HFFc6 (cell line): Measurements from ENCODE around the gene ECT2. TPM values are rescaled to one million over a fixed set of nuclear protein-coding genes. Genes with fewer than 3 reads are reported as not detected.

ENCODE experiments used
- DNase-seq: peaks from one replicate; pipeline ENCODE4 v3.0.0-alpha.2; 2018
- H3K27ac Mint-ChIP-seq: 2 replicates; pipeline ENCODE4 v1.8.0; 2020; ENCODE audit warnings: mild to moderate bottlenecking, mixed read lengths
- H3K27me3 Mint-ChIP-seq: 2 replicates; pipeline ENCODE4 v1.8.0; 2021; ENCODE audit warnings: mild to moderate bottlenecking, moderate library complexity, mixed read lengths; ENCODE audit not compliant: insufficient read depth
- H3K36me3 Mint-ChIP-seq: 2 replicates; pipeline ENCODE4 v1.8.0; 2021; ENCODE audit warnings: low read depth, mixed read lengths
- H3K4me1 Mint-ChIP-seq: 2 replicates; pipeline ENCODE4 v1.8.0; 2020; ENCODE audit warnings: low read depth, mixed read lengths
- H3K4me3 Mint-ChIP-seq: 2 replicates; pipeline ENCODE4 v1.8.0; 2020; ENCODE audit warnings: mild to moderate bottlenecking, moderate library complexity, mixed read lengths
- H3K9me3 Mint-ChIP-seq: 2 replicates; pipeline ENCODE4 v1.8.0; 2020; ENCODE audit warnings: mild to moderate bottlenecking, mixed read lengths
- total RNA-seq, 6 experiments: library from RNA; stranded (reverse); fragmentation: NEBNext Ultra II Directional; extraction: Animal tissue kit (Norgen Biotek cat#: 25700); gene quantifications; 2 replicates in 1 of 6; 3 replicates in 5 of 6; pipeline ENCODE4 v1.2.3, GENCODE V29; 2021
- TF ChIP-seq, protein P1 (sequence below): fragments of 200-600 bp; sonication (generic); IDR thresholded peaks from 2 replicates; pipeline ENCODE4 v1.5.0; 2021; ENCODE audit warnings: antibody characterized with exemption, mild to moderate bottlenecking

Gene ECT2
- total RNA-seq, 6 experiments from 2014 or later: 29.1 to 62.4 (median 50.6) TPM

DNA sequence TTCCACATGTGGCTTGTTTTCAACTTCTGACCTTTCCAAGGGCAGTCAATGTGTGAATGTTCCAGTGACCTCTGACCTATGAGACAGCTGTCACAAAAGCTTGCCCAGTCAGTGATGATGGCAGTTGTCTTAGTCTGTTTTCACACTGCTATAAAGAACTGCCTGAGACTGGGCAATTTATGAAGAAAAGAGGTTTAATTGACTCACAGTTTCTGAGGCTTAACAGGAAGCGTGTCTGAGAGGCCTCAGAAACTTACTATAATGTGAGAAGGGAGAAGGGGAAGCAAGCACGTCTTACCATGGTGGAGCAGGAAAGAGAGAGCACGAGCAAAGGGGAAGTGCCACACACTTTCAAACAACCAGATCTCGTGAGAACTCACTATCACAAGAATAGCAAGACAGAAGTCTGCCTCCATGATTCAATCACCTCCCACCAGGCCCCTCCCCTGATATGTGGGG, 95.6 kb downstream of the ECT2 start:
- H3K4me1 Mint-ChIP-seq: peaks cover 16% of the 10 kb centered on the region
- no peak overlapping the region for H3K27ac Mint-ChIP-seq
- H3K36me3 Mint-ChIP-seq: no peaks in the 10 kb centered on the region
- peaks cover 3% of the 10 kb centered on the region; the same call in 1 of the 2 replicates for H3K27me3 Mint-ChIP-seq
- no peak overlapping the region for H3K4me3 Mint-ChIP-seq
- no peaks in the 10 kb centered on the region for H3K9me3 Mint-ChIP-seq
- TF ChIP-seq, protein P1, sequence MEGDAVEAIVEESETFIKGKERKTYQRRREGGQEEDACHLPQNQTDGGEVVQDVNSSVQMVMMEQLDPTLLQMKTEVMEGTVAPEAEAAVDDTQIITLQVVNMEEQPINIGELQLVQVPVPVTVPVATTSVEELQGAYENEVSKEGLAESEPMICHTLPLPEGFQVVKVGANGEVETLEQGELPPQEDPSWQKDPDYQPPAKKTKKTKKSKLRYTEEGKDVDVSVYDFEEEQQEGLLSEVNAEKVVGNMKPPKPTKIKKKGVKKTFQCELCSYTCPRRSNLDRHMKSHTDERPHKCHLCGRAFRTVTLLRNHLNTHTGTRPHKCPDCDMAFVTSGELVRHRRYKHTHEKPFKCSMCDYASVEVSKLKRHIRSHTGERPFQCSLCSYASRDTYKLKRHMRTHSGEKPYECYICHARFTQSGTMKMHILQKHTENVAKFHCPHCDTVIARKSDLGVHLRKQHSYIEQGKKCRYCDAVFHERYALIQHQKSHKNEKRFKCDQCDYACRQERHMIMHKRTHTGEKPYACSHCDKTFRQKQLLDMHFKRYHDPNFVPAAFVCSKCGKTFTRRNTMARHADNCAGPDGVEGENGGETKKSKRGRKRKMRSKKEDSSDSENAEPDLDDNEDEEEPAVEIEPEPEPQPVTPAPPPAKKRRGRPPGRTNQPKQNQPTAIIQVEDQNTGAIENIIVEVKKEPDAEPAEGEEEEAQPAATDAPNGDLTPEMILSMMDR: no peak
- DNase-seq: no peak

DNA sequence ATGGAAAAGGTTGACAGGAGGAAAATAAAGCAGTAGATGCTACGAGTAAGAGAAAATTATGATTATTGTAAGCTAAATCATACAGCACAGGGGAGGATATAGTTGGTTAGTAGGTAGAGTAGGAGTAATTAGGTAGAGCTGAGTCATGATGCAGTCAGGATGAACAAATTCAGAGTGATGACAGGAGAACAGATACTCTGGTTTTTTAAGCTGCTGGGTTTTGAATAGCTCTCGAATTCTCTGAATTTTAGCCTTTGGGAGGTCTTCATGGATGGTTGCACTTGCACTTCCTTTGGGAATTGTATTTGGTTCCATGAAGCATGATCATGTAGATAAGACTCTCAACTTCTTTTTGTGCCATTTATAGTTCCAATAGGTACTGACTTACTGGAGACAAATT, 96.2 kb downstream of the ECT2 start:
- Mint-ChIP-seq H3K4me3 (no peak overlapping the region), H3K27me3 (peaks cover 3% of the 10 kb centered on the region; the same call in 1 of the 2 replicates), H3K27ac (no peak overlapping the region), H3K36me3 (no peaks in the 10 kb centered on the region), H3K4me1 (peaks cover 16% of the 10 kb centered on the region), H3K9me3 (no peaks in the 10 kb centered on the region)
- TF ChIP-seq, protein P1: no peak
- DNase-seq: no peak

DNA sequence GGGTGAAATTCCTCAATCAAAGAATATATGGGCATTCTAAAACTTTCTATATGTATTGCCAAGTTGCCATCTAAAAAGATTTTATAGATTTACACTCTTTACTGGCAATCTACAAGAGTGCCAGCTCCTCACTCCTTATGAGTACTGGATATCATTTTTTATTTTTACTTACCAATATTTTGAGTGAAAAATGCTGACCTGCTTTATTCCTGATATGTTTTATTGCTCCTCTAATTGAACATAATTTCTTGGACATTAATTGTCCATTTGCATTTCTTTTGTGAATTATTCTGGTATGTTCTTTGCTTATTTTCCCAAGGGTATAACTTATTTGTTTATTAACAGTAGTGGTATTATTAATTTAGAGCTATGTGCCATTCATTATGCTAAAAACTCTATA, 96.8 kb downstream of the ECT2 start:
- no peaks in the 10 kb centered on the region for H3K9me3 Mint-ChIP-seq
- TF ChIP-seq, protein P1: no peak
- H3K27ac Mint-ChIP-seq: no peak overlapping the region
- H3K36me3 Mint-ChIP-seq: no peaks in the 10 kb centered on the region
- peaks cover 3% of the 10 kb centered on the region; the same call in 1 of the 2 replicates for H3K27me3 Mint-ChIP-seq
- H3K4me3 Mint-ChIP-seq: no peak overlapping the region
- peaks cover 16% of the 10 kb centered on the region for H3K4me1 Mint-ChIP-seq
- DNase-seq: no peak

DNA sequence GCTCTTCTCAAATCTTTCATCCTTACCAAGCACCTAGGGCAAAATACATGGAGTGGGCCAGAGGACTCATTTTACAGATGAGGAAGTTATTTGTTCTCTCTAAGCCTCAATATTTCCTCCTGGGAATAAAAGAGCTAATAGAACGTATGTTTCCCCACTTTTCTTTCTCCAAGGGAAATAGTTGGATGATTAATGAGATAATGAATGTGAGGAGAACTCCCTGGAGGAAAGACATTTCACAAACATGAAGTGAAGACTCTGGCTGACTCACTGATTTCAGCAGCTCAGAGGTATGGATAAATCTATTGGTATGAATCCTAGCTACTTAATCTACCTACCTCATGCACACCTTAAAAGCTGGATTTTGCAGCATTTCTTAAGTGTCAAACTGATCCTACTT, 98.4 kb downstream of the ECT2 start:
- Mint-ChIP-seq H3K27ac (no peak overlapping the region), H3K27me3 (no peaks in the 10 kb centered on the region), H3K4me3 (no peak overlapping the region), H3K9me3 (no peaks in the 10 kb centered on the region), H3K4me1 (peaks cover 16% of the 10 kb centered on the region), H3K36me3 (no peaks in the 10 kb centered on the region)
- TF ChIP-seq, protein P1: no peak
- peak; percentile 23 for DNase-seq

DNA sequence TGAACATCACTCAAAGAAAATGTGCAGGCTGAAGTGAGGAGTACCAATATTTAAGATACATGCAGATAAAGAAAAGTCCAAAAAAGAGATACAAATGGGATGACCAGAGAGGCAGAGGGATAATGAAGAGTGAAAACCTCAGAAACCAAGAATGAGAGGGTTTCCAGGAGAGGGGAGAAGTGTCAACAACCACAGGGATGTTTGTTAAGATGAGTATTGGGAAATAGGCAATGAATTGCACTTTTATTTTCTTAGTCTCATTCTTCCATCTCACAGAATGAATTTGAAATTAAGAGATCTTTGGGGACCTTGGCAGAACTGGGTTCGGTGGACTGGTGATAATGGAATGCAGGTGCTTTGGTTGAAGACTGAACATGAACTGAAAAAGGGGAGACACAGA, 102.5 kb downstream of the ECT2 start:
- Mint-ChIP-seq H3K36me3 (no peaks in the 10 kb centered on the region), H3K9me3 (no peaks in the 10 kb centered on the region), H3K4me3 (no peak overlapping the region), H3K27ac (no peak overlapping the region), H3K4me1 (peaks cover 7% of the 10 kb centered on the region), H3K27me3 (peaks cover 5% of the 10 kb centered on the region; the same call in 1 of the 2 replicates)
- no peak for DNase-seq
- TF ChIP-seq, protein P1: no peak
